ENCODE data around the gene FAF2.

DNA sequence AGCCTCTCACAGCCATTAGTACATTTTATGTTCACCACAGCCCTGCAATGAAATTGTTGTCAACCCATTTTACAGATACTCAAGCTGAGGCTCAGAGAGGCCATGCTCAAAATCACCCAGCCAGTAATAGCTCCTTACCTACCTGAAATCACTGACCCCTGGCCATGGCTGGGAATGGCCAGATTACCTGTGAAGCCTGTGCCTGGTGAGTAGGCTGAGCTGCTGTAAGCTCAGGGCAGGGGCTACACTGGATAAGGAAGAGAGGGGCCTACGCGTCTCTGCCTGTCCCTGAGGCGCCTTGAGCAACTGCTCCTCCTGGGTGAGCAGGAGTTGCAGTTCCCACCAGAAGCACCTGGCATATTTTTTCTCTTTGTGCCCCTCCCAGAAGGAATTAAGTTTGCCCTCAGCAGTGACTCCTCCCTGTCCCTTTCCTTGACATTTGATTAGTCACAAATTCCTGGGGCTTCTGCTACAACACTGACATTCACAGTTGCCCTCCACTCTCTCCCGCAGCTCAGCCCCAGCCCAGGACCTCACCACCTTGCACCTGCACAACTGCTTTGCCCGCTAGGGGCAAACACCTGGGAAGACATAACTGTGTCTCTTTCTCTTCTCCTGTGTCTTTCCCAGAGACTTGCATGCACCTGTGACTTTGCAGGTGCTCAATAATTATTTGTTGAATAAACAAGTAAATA is 37.6 kb upstream of the FAF2 start:
- TF ChIP-seq, protein P1, sequence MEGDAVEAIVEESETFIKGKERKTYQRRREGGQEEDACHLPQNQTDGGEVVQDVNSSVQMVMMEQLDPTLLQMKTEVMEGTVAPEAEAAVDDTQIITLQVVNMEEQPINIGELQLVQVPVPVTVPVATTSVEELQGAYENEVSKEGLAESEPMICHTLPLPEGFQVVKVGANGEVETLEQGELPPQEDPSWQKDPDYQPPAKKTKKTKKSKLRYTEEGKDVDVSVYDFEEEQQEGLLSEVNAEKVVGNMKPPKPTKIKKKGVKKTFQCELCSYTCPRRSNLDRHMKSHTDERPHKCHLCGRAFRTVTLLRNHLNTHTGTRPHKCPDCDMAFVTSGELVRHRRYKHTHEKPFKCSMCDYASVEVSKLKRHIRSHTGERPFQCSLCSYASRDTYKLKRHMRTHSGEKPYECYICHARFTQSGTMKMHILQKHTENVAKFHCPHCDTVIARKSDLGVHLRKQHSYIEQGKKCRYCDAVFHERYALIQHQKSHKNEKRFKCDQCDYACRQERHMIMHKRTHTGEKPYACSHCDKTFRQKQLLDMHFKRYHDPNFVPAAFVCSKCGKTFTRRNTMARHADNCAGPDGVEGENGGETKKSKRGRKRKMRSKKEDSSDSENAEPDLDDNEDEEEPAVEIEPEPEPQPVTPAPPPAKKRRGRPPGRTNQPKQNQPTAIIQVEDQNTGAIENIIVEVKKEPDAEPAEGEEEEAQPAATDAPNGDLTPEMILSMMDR (IDR thresholded peaks at IDR 0.05; ENCODE audit: extremely low read depth in 1 of 2, insufficient read depth in 1 of 2, low read depth in 1 of 2, low read length in 2 of 2): no peak
- no peak for TF ChIP-seq FOS (IDR thresholded peaks at IDR 0.05; ENCODE audit: borderline replicate concordance, insufficient read depth, low read length)
- TF ChIP-seq POLR2A (IDR thresholded peaks at IDR 0.05; ENCODE audit: low read depth, low read length): no peak
- TF ChIP-seq POLR2AphosphoS5 (IDR thresholded peaks at IDR 0.05; ENCODE audit: insufficient read depth, low read depth, low read length): no peak
- TF ChIP-seq JUN (IDR thresholded peaks at IDR 0.05; ENCODE audit: borderline replicate concordance, insufficient read depth, insufficient read length, low read depth): no peak
- no peak for TF ChIP-seq MYC (IDR thresholded peaks at IDR 0.05; ENCODE audit: low read depth, low read length)

Data from endothelial cell of umbilical vein (primary cell).